Neural progenitor cell (in vitro differentiated cells): Measurements from ENCODE around the gene ABCC10. TPM values are rescaled to one million over a fixed set of nuclear protein-coding genes. Genes with fewer than 3 reads are reported as not detected.
"Not testable (repeated sequence)": the region's sequence is repeated elsewhere in the genome, so short reads cannot be mapped to it uniquely, and the experiment has no call there.

Source experiments
- DNase-seq: peaks from one replicate; pipeline ENCODE4 v3.0.0-alpha.2; 2016; ENCODE audit warnings: low spot score
- H2AFZ ChIP-seq: fragments of 200-600 bp; sonication (generic); replicated peaks from 2 replicates; pipeline ENCODE4 v1.6.1; 2016; ENCODE audit warnings: antibody characterized with exemption
- H3F3A ChIP-seq: fragments of 200-600 bp; sonication (generic); 2 replicates; pipeline ENCODE4 v1.6.1; 2016; ENCODE audit warnings: antibody characterized with exemption, low read depth
- H3K27ac ChIP-seq: fragments of 200-600 bp; sonication (generic); 2 replicates; pipeline ENCODE4 v1.5.1; 2016; ENCODE audit warnings: mild to moderate bottlenecking
- H3K27me3 ChIP-seq: fragments of 200-600 bp; sonication (generic); 2 replicates; pipeline ENCODE4 v1.6.1; 2016; ENCODE audit warnings: mild to moderate bottlenecking, moderate library complexity
- H3K36me3 ChIP-seq: fragments of 200-600 bp; sonication (generic); 2 replicates; pipeline ENCODE4 v1.5.1; 2016
- H3K4me1 ChIP-seq: fragments of 200-600 bp; sonication (generic); 2 replicates; pipeline ENCODE4 v1.6.1; 2016; ENCODE audit warnings: mixed run types
- H3K4me2 ChIP-seq: fragments of 200-600 bp; sonication (generic); 2 replicates; pipeline ENCODE4 v1.6.1; 2016
- H3K4me3 ChIP-seq: fragments of 200-600 bp; sonication (generic); 2 replicates; pipeline ENCODE4 v1.5.1; 2016
- H3K79me2 ChIP-seq: fragments of 200-600 bp; sonication (generic); 2 replicates; pipeline ENCODE4 v1.6.1; 2016; ENCODE audit warnings: low read depth
- H3K9ac ChIP-seq: fragments of 200-600 bp; sonication (generic); 2 replicates; pipeline ENCODE4 v1.6.1; 2016
- H3K9me3 ChIP-seq: fragments of 200-600 bp; sonication (generic); 2 replicates; pipeline ENCODE4 v1.5.1; 2016; ENCODE audit warnings: low read depth
- H4K20me1 ChIP-seq: fragments of 200-600 bp; sonication (generic); 2 replicates; pipeline ENCODE4 v1.6.1; 2016; ENCODE audit warnings: low read depth
- H3K27ac Mint-ChIP-seq: 3 replicates; pipeline ENCODE4 v1.8.0; 2021; ENCODE audit warnings: mixed read lengths
- H3K27me3 Mint-ChIP-seq: 2 replicates; pipeline ENCODE4 v1.8.0; 2022; ENCODE audit warnings: low read depth, mild to moderate bottlenecking, inconsistent platforms, moderate library complexity, mixed read lengths; ENCODE audit not compliant: insufficient read depth
- H3K36me3 Mint-ChIP-seq: 3 replicates; pipeline ENCODE4 v1.8.0; 2021; ENCODE audit warnings: mixed read lengths
- H3K4me1 Mint-ChIP-seq: 3 replicates; pipeline ENCODE4 v1.8.0; 2021; ENCODE audit warnings: mixed read lengths
- H3K4me3 Mint-ChIP-seq: 3 replicates; pipeline ENCODE4 v1.8.0; 2021; ENCODE audit warnings: mild to moderate bottlenecking, moderate library complexity, mixed read lengths
- H3K9me3 Mint-ChIP-seq: 3 replicates; pipeline ENCODE4 v1.8.0; 2020; ENCODE audit warnings: mixed read lengths
- CTCF ChIP-seq: fragments of 200-600 bp; sonication (generic); IDR thresholded peaks from 2 replicates; pipeline ENCODE4 v1.5.1; 2017; ENCODE audit warnings: antibody characterized with exemption, mild to moderate bottlenecking
- EZH2 ChIP-seq: fragments of 200-600 bp; sonication (generic); IDR thresholded peaks from 2 replicates; pipeline ENCODE4 v1.6.1; 2017; ENCODE audit warnings: antibody characterized with exemption, mild to moderate bottlenecking, moderate library complexity
- EZH2phosphoT487 ChIP-seq: fragments of 200-600 bp; sonication (generic); IDR thresholded peaks from 2 replicates; pipeline ENCODE4 v1.6.1; 2017; ENCODE audit warnings: antibody characterized with exemption
- total RNA-seq: library from RNA; depleted of rRNA; stranded (reverse); fragments of >200 nt; gene quantifications from 2 replicates; pipeline ENCODE4 v1.2.3, GENCODE V29; 2015; ENCODE audit warnings: low replicate concordance

ABCC10 gene
- total RNA-seq, 1 donor from 2014 or later, result 10.1 TPM

- Histone ChIP-seq H3K27me3 (no peaks in the 10 kb centered on the region), H2AFZ (no peak overlapping the region), H4K20me1 (peaks cover 33% of the 10 kb centered on the region), H3K4me1 (peaks cover 6% of the 10 kb centered on the region), H3K36me3 (no peaks in the 10 kb centered on the region), H3K79me2 (peaks cover 5% of the 10 kb centered on the region), H3F3A (no peaks in the 10 kb centered on the region), H3K9ac (no peak overlapping the region), H3K9me3 (no peaks in the 10 kb centered on the region), H3K4me2 (no peak overlapping the region), H3K4me3 (no peak overlapping the region), H3K27ac (no peak overlapping the region)
- peaks cover 15% of the 10 kb centered on the region for H3K36me3 Mint-ChIP-seq
- no peaks in the 10 kb centered on the region for H3K9me3 Mint-ChIP-seq
- DNase-seq, result no peak
- H3K4me3 Mint-ChIP-seq, result no peak overlapping the region
- TF ChIP-seq EZH2phosphoT487, result no peak
- no peak for TF ChIP-seq EZH2
- TF ChIP-seq CTCF, result no peak
- peaks cover 6% of the 10 kb centered on the region for H3K4me1 Mint-ChIP-seq
- no peak overlapping the region for H3K27ac Mint-ChIP-seq
- peaks cover 6% of the 10 kb centered on the region for H3K27me3 Mint-ChIP-seq
These were observed 69.7 kb downstream of the ABCC10 start for GRCh38 chr6:43497129-43497396.

GRCh38 chr6:43497689-43498088 is 70.3 kb downstream of the ABCC10 start:
- H3K27ac Mint-ChIP-seq, result no peak overlapping the region
- Histone ChIP-seq H3F3A (no peaks in the 10 kb centered on the region), H3K9me3 (no peaks in the 10 kb centered on the region), H2AFZ (no peak overlapping the region), H4K20me1 (peaks cover 33% of the 10 kb centered on the region), H3K79me2 (peaks cover 5% of the 10 kb centered on the region), H3K4me3 (no peak overlapping the region), H3K9ac (no peak overlapping the region), H3K4me2 (no peak overlapping the region), H3K36me3 (no peaks in the 10 kb centered on the region), H3K4me1 (peaks cover 6% of the 10 kb centered on the region), H3K27ac (no peak overlapping the region), H3K27me3 (no peaks in the 10 kb centered on the region)
- peaks cover 6% of the 10 kb centered on the region for H3K27me3 Mint-ChIP-seq
- no peaks in the 10 kb centered on the region for H3K9me3 Mint-ChIP-seq
- H3K36me3 Mint-ChIP-seq, result peaks cover 20% of the 10 kb centered on the region
- H3K4me3 Mint-ChIP-seq, result no peak overlapping the region
- no peak for TF ChIP-seq EZH2phosphoT487
- TF ChIP-seq EZH2, result no peak
- TF ChIP-seq CTCF, result no peak
- DNase-seq, result no peak
- peaks cover 2% of the 10 kb centered on the region for H3K4me1 Mint-ChIP-seq

- H4K20me1 ChIP-seq, result peaks cover 33% of the 10 kb centered on the region
- H3K4me3 Mint-ChIP-seq, H3K79me2 ChIP-seq, H3K9me3 ChIP-seq, H3K4me3 ChIP-seq, H3K27me3 Mint-ChIP-seq, H2AFZ ChIP-seq, DNase-seq, H3K36me3 ChIP-seq, H3K9ac ChIP-seq, H3K4me1 Mint-ChIP-seq, H3F3A ChIP-seq, H3K9me3 Mint-ChIP-seq, H3K27ac Mint-ChIP-seq, H3K4me2 ChIP-seq, H3K27ac ChIP-seq, H3K27me3 ChIP-seq, H3K4me1 ChIP-seq: not testable (repeated sequence)
- H3K36me3 Mint-ChIP-seq, result peaks cover 22% of the 10 kb centered on the region
These were observed 71.0 kb downstream of the ABCC10 start for GRCh38 chr6:43498291-43498690.

- Histone ChIP-seq H2AFZ (no peak overlapping the region), H3K9ac (no peak overlapping the region), H3K36me3 (no peaks in the 10 kb centered on the region), H4K20me1 (peaks cover 33% of the 10 kb centered on the region), H3K4me1 (peaks cover 6% of the 10 kb centered on the region), H3K27ac (no peak overlapping the region), H3K79me2 (peaks cover 5% of the 10 kb centered on the region), H3K9me3 (no peaks in the 10 kb centered on the region), H3K4me3 (no peak overlapping the region), H3K4me2 (no peak overlapping the region), H3F3A (no peaks in the 10 kb centered on the region), H3K27me3 (no peaks in the 10 kb centered on the region)
- no peak for TF ChIP-seq EZH2
- TF ChIP-seq CTCF, result no peak
- TF ChIP-seq EZH2phosphoT487, result no peak
- peaks cover 25% of the 10 kb centered on the region for H3K36me3 Mint-ChIP-seq
- no peaks in the 10 kb centered on the region for H3K9me3 Mint-ChIP-seq
- DNase-seq, result no peak
- H3K27me3 Mint-ChIP-seq, result peaks cover 4% of the 10 kb centered on the region
- no peak overlapping the region for H3K27ac Mint-ChIP-seq
- no peaks in the 10 kb centered on the region for H3K4me1 Mint-ChIP-seq
- H3K4me3 Mint-ChIP-seq, result no peak overlapping the region
These were observed 71.9 kb downstream of the ABCC10 start for GRCh38 chr6:43499028-43499815.
